ENCODE data around the gene TNFRSF25. TPM values are rescaled to one million over a fixed set of nuclear protein-coding genes. Genes with fewer than 3 reads are reported as not detected.
"Not testable (repeated sequence)": the region's sequence is repeated elsewhere in the genome, so short reads cannot be mapped to it uniquely, and the experiment has no call there.

Gene TNFRSF25
- total RNA-seq, 1 experiment from 2014 or later = 12.9 TPM

DNA sequence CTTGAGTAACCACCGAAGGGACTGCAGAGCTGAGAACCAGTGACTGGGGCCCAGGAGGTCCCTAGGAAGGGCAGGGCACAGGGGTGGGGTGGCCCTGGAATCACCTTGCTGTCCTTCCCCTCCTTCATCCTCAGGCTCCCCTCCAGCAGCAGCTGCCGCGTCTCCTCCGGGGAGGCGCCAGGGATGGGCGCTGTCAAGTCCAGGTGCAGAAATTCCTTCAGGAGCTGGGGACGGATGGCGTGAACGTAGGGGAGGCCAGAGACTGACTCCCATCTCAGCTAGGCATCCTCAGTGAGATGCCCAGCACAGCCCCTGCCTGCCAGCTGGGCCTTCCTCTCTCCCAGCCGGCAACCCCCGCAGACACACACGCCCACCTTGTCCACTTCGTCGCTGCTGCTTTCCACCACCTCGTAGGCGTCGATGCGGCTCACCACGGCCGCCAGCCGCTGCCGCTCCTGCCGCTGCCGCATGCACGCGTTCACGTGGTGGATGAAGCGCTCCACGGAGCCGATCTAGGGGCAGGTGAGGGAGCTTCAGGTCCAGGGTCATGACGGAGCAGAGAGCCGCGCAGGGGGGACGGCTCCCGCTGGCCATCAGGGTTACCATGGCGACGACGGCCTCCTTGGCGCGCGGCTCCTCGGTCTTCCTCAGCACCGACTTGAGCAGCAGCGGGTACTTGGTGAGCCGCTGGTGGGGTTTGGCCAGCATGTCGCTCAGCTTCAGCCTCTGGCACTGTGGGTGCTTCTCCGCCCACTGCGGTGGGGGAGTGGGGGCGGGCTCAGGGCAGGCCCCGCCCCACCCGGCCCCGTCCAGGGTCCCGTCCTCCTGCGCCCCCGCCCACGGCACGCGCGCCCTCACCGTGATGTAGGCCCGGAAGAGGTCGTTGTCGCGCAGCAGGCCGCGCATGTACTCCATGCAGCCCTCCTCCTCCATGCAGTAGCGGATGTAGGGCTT, 4.4 kb upstream of the TNFRSF25 start:
- no peak for DNase-seq (ENCODE audit: low read depth)

GRCh38 chr1:6468729-6469461, 2.9 kb upstream of the TNFRSF25 start:
- DNase-seq (ENCODE audit: low read depth) = no peak

- DNase-seq (ENCODE audit: low read depth) = no peak
Measured at GRCh38 chr1:6467744-6468688, 2.0 kb upstream of the TNFRSF25 start.

- DNase-seq (ENCODE audit: low read depth) = no peak
Measured at GRCh38 chr1:6467224-6467623, 1.3 kb upstream of the TNFRSF25 start.

GRCh38 chr1:6466751-6467150, 778 bp upstream of the TNFRSF25 start:
- no peak for DNase-seq (ENCODE audit: low read depth)

- no peak for DNase-seq (ENCODE audit: low read depth)
Measured at GRCh38 chr1:6465461-6466005, 440 bp downstream of the TNFRSF25 start.

DNA sequence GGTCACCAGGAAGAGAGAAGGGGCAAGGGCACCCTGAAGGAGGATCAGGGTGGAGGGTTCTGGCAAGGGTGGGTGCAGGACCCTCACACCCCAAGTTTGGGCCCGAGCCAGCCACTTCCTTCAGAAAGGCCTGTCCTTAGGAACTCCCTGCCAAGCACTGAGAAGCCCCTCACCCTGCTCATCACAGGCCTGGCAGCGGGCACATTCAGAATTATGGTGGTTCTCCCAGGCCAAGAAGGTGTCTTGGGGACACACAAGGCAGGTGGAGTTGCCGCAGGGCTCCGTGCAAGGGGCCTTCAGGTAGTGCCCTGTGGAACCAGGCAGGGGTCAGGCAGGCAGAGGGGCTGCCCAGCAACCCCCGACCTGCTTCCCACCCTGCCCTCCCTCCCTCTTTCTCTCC, 1.1 kb downstream of the TNFRSF25 start:
- no peak for DNase-seq (ENCODE audit: low read depth)

GRCh38 chr1:6464514-6464836, 1.5 kb downstream of the TNFRSF25 start:
- DNase-seq (ENCODE audit: low read depth) = peak; percentile 29

- DNase-seq (ENCODE audit: low read depth) = no peak
Measured at GRCh38 chr1:6463120-6463412, 2.9 kb downstream of the TNFRSF25 start.

DNA sequence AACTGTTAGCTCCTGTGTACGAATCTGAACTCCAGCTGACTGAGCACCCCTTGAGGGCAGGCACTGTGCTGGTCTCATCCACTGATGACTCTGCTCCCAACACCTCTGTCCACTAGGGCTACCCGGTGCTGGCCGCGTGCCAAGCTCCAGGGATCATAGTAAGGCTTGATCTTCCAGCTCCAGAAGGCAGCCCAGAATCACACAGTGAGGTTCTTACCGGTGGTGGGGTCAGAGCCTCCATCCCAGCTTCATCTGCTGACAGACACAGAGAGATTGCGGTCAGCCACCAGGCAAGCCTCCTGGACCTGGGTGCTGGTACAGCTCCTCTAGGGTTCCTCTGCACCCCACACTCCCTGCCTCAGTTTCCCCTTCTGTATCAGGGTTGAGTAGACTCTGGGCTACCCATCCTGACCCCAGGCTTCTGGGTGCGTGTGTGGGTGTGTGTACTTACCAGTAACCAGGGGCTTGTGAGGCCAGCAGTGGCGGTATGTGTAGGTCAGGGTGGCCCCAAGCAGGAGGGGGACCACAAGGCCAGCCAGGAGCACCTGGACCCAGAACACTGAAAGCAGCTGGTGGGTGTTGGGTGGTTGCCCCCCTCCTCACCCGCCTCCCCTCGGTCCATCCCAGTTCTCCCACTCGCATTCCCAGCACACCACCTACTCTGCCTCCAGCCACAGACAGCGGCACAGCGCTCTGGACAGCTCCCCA, 3.4 kb downstream of the TNFRSF25 start:
- no peak for DNase-seq (ENCODE audit: low read depth)

GRCh38 chr1:6461538-6462411, 4.2 kb downstream of the TNFRSF25 start:
- no peak for DNase-seq (ENCODE audit: low read depth)

DNA sequence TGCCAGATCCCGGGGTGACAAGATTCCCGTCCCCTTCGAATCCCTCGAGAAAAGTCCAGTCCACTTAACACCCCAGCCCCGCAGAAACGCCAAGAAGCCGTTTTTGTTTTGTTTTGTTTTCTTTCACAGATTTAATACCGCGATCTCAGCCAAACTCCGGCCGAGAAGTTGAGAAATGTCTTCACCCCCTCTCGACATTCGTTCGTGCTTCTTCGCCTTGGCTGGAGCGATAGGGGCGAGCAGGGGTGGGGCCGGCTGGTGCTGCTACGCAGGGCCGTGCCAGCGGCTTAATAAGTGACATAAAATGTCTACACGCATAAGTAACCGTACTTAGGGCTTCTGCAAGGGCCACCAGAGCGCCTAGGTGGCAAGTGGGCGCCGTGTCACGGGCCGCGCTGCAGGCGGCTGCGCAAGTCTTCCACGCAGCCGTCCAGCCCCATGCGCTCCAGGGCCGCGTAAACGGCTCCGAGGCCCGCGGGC, 4.9 kb downstream of the TNFRSF25 start:
- DNase-seq (ENCODE audit: low read depth) = no peak

DNA sequence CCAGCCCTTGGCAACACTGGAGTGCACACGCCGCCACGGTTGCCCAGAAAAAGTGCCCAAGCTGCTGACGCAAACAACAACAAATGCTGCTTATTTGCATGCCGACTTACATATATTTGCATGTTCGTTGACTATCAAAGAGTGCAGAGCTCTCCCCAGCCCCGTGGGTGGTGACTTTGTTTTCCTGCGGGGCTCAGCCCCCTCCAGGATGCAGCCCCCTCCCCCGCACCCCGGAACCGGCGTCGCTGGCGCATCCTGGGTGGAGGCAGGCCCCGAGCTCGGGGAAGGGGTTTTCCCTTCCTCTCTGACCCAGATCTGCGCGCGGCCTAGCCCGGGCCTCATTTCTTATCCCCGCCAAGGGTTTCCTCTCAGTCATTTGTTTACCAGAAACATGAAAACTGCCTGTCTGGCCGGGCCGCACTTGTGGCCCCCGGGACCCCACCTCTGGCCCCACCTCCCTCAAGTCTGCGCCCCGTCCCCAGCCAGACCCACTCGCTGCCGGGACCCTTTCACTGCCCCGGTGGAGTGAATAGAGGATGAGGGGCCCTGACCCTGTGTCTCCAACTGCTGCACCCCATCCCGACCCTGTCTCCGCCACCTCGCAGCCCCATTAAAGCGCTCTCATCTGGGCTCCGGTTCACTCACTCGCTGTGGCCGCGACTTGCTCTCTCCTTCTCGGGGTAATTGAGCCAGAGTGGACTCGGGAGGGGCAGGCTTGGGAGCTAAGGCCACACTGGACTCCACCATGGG, 5.5 kb downstream of the TNFRSF25 start:
- no peak for DNase-seq (ENCODE audit: low read depth)

- DNase-seq (ENCODE audit: low read depth) = no peak
Measured at GRCh38 chr1:6459850-6460265, 6.1 kb downstream of the TNFRSF25 start.

DNA sequence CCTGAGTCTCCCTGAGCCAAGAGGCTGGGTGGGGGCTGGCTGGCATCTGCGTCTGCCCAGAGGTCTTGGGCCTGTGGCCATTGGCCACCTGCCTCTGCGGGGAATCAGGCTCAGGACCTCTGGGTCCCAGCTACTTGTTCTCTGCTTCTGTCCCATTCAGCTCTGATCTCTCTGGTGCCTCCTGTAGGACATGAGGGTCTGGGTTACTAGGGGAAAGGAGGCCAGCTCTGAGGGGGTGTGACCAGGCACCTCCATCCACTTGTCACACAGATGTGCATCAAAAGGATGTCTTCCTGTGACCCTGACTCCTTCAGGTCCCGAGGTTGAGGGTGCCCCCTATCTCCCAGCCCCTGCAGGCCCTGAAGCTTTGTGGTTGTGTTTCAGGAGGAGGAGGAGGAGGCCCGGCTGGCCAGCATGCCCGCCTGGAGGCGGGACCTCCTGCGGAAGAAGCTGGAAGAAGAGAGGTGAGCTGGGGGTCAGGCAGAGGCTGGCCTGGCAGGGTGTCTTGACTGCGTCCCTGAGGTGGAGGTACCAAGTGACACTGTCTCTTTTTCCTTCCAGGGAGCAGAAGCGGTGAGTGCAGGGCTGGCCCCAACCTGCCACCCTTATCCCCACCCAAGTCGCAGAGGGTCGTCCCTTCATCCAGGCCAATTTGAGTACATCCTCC, 9.0 kb downstream of the TNFRSF25 start:
- DNase-seq (ENCODE audit: low read depth) = no peak

GRCh38 chr1:6455752-6456520, 10.0 kb downstream of the TNFRSF25 start:
- not testable (repeated sequence) for DNase-seq (ENCODE audit: low read depth)
